Immature natural killer cell (primary cell): ENCODE data around the gene PRR9. TPM values are rescaled to one million over a fixed set of nuclear protein-coding genes. Genes with fewer than 3 reads are reported as not detected.

ENCODE experiments used
- DNase-seq, 3 donors: peaks; one replicate each; pipeline ENCODE4 v3.0.0; 2022; ENCODE audit warnings: mixed read lengths in 1 of 3
- H3K27ac Mint-ChIP-seq, 6 donors: one replicate each; pipeline ENCODE4 v1.8.0; 2020; ENCODE audit warnings: mixed read lengths in 6 of 6, mild to moderate bottlenecking in 5 of 6, inconsistent platforms in 4 of 6, moderate library complexity in 3 of 6
- H3K27me3 Mint-ChIP-seq, 3 donors: one replicate each; pipeline ENCODE4 v1.8.0; 2020 to 2021; ENCODE audit warnings: low read depth in 3 of 3, mild to moderate bottlenecking in 3 of 3, mixed read lengths in 3 of 3, moderate library complexity in 3 of 3, inconsistent platforms in 1 of 3
- H3K36me3 Mint-ChIP-seq, 3 donors: one replicate each; pipeline ENCODE4 v1.8.0; 2020; ENCODE audit warnings: mixed read lengths in 3 of 3, inconsistent platforms in 2 of 3, mild to moderate bottlenecking in 2 of 3
- H3K4me1 Mint-ChIP-seq, 2 donors: one replicate each; pipeline ENCODE4 v1.8.0; 2020; ENCODE audit warnings: inconsistent platforms in 2 of 2, mild to moderate bottlenecking in 2 of 2, mixed read lengths in 2 of 2, moderate library complexity in 1 of 2
- H3K4me3 Mint-ChIP-seq, 5 donors: one replicate each; pipeline ENCODE4 v1.8.0; 2020; ENCODE audit warnings: mild to moderate bottlenecking in 5 of 5, mixed read lengths in 5 of 5, inconsistent platforms in 3 of 5, moderate library complexity in 3 of 5
- H3K9me3 Mint-ChIP-seq, 6 donors: one replicate each; pipeline ENCODE4 v1.8.0; 2020; ENCODE audit warnings: mild to moderate bottlenecking in 6 of 6, mixed read lengths in 6 of 6, inconsistent platforms in 4 of 6, moderate library complexity in 3 of 6
- polyA plus RNA-seq, 3 donors: library from polyadenylated mRNA; unstranded; fragments of 300-500 nt; fragmentation: Illumina TruSeq; gene quantifications; one replicate each; pipeline ENCODE4 v1.2.3, GENCODE V29; 2021

PRR9 gene
- polyA plus RNA-seq, 3 donors from 2014 or later: not detected

- Mint-ChIP-seq H3K4me1 (peaks cover 0 to 5% of the 10 kb centered on the region in 2 donors), H3K27ac (no peak overlapping the region), H3K36me3 (no peaks in the 10 kb centered on the region), H3K4me3 (no peak overlapping the region), H3K27me3 (peaks cover 5 to 14% (median 12%) of the 10 kb centered on the region in 3 donors), H3K9me3 (peaks cover 0 to 6% (median 2%) of the 10 kb centered on the region in 6 donors)
- no peak for DNase-seq
Observed at GRCh38 chr1:153242160-153242559, 24.8 kb downstream of the PRR9 start.

- Mint-ChIP-seq H3K4me3 (no peak overlapping the region), H3K36me3 (no peaks in the 10 kb centered on the region)
Observed at GRCh38 chr1:153245466-153245865, 28.1 kb downstream of the PRR9 start.

GRCh38 chr1:153246018-153246417, 28.6 kb downstream of the PRR9 start:
- H3K9me3 Mint-ChIP-seq: peaks cover 0 to 6% (median 2%) of the 10 kb centered on the region in 6 donors
- no peak overlapping the region for H3K4me3 Mint-ChIP-seq
- H3K27me3 Mint-ChIP-seq: peaks cover 5 to 19% (median 16%) of the 10 kb centered on the region in 3 donors
- no peaks in the 10 kb centered on the region for H3K36me3 Mint-ChIP-seq
- no peak overlapping the region for H3K27ac Mint-ChIP-seq
- no peak for DNase-seq
- H3K4me1 Mint-ChIP-seq: peaks cover 0 to 5% of the 10 kb centered on the region in 2 donors

More at GRCh38 chr1:153245466-153245865, 28.1 kb downstream of the PRR9 start:
- H3K27me3 Mint-ChIP-seq: peaks cover 5 to 16% (median 16%) of the 10 kb centered on the region in 3 donors
- H3K9me3 Mint-ChIP-seq: peaks cover 0 to 6% (median 2%) of the 10 kb centered on the region in 6 donors
- peaks cover 0 to 5% of the 10 kb centered on the region in 2 donors for H3K4me1 Mint-ChIP-seq
- no peak overlapping the region for H3K27ac Mint-ChIP-seq
- DNase-seq: no peak

- H3K4me3 Mint-ChIP-seq: no peak overlapping the region
- peaks cover 0 to 5% of the 10 kb centered on the region in 2 donors for H3K4me1 Mint-ChIP-seq
- DNase-seq: no peak
- peaks cover 5 to 20% (median 14%) of the 10 kb centered on the region in 3 donors for H3K27me3 Mint-ChIP-seq
- no peaks in the 10 kb centered on the region for H3K36me3 Mint-ChIP-seq
- peaks cover 0 to 6% (median 2%) of the 10 kb centered on the region in 6 donors for H3K9me3 Mint-ChIP-seq
- no peak overlapping the region for H3K27ac Mint-ChIP-seq
Observed at GRCh38 chr1:153246825-153247224, 29.4 kb downstream of the PRR9 start.

- Mint-ChIP-seq H3K4me1 (peaks cover 0 to 5% of the 10 kb centered on the region in 2 donors), H3K36me3 (no peaks in the 10 kb centered on the region), H3K9me3 (peaks cover 0 to 6% (median under 1%) of the 10 kb centered on the region in 6 donors), H3K4me3 (no peak overlapping the region), H3K27ac (no peak overlapping the region), H3K27me3 (peaks cover 5 to 20% (median 11%) of the 10 kb centered on the region in 3 donors)
- DNase-seq: no peak
Observed at GRCh38 chr1:153248176-153248879, 30.9 kb downstream of the PRR9 start.

GRCh38 chr1:153250166-153250565, 32.8 kb downstream of the PRR9 start:
- Mint-ChIP-seq H3K36me3 (no peaks in the 10 kb centered on the region), H3K27me3 (peaks cover 2 to 21% (median 11%) of the 10 kb centered on the region in 3 donors), H3K4me1 (no peaks in the 10 kb centered on the region), H3K4me3 (no peak overlapping the region), H3K9me3 (peaks cover 0 to 4% (median 0%) of the 10 kb centered on the region in 6 donors), H3K27ac (no peak overlapping the region)
- no peak for DNase-seq

- Mint-ChIP-seq H3K4me3 (no peak overlapping the region), H3K27me3 (peaks cover 2 to 21% (median 10%) of the 10 kb centered on the region in 3 donors), H3K27ac (no peak overlapping the region), H3K36me3 (no peaks in the 10 kb centered on the region), H3K9me3 (peaks cover 0 to 4% (median 0%) of the 10 kb centered on the region in 6 donors), H3K4me1 (no peaks in the 10 kb centered on the region)
- no peak for DNase-seq
Observed at GRCh38 chr1:153251087-153251486, 33.7 kb downstream of the PRR9 start.

- Mint-ChIP-seq H3K36me3 (no peaks in the 10 kb centered on the region), H3K9me3 (peaks cover 0 to 4% (median 0%) of the 10 kb centered on the region in 6 donors), H3K27me3 (peaks cover 2 to 21% (median 7%) of the 10 kb centered on the region in 3 donors), H3K4me3 (no peak overlapping the region), H3K27ac (no peak overlapping the region), H3K4me1 (no peaks in the 10 kb centered on the region)
- no peak for DNase-seq
Observed at GRCh38 chr1:153251562-153251961, 34.2 kb downstream of the PRR9 start.

- Mint-ChIP-seq H3K9me3 (peaks cover 0 to 4% (median 0%) of the 10 kb centered on the region in 6 donors), H3K27ac (no peak overlapping the region), H3K4me3 (no peak overlapping the region), H3K36me3 (no peaks in the 10 kb centered on the region), H3K27me3 (peaks cover 2 to 19% (median 7%) of the 10 kb centered on the region in 3 donors), H3K4me1 (no peaks in the 10 kb centered on the region)
- no peak for DNase-seq
Observed at GRCh38 chr1:153251988-153252387, 34.6 kb downstream of the PRR9 start.

GRCh38 chr1:153253076-153253475, 35.7 kb downstream of the PRR9 start:
- Mint-ChIP-seq H3K9me3 (peaks cover 0 to 4% (median 0%) of the 10 kb centered on the region in 6 donors), H3K4me1 (no peaks in the 10 kb centered on the region), H3K4me3 (no peak overlapping the region), H3K36me3 (no peaks in the 10 kb centered on the region), H3K27me3 (peaks cover 2 to 23% (median 7%) of the 10 kb centered on the region in 3 donors), H3K27ac (no peak overlapping the region)
- no peak for DNase-seq

GRCh38 chr1:153253693-153254092, 36.3 kb downstream of the PRR9 start:
- Mint-ChIP-seq H3K4me3 (no peak overlapping the region), H3K27ac (no peak overlapping the region), H3K4me1 (no peaks in the 10 kb centered on the region), H3K27me3 (peaks cover 2 to 23% (median 7%) of the 10 kb centered on the region in 3 donors), H3K36me3 (no peaks in the 10 kb centered on the region), H3K9me3 (peaks cover 0 to 4% (median 0%) of the 10 kb centered on the region in 6 donors)
- DNase-seq: no peak

- Mint-ChIP-seq H3K4me3 (peak within 1 kb of the TSS; percentile 57 to 83 (median 66)), H3K4me1 (peaks cover 24 to 31% of the 10 kb centered on the region in 2 donors), H3K36me3 (no peaks in the 10 kb centered on the region), H3K9me3 (peaks cover 0 to 1% (median 0%) of the 10 kb centered on the region in 6 donors), H3K27me3 (peaks cover 14 to 35% (median 18%) of the 10 kb centered on the region in 3 donors), H3K27ac (peak within 1 kb of the TSS in 2 of 6 donors; percentile 33 to 42)
- no peak for DNase-seq
Observed at GRCh38 chr1:153259387-153259786, 42.0 kb downstream of the PRR9 start, which contains the start of gene LORICRIN. Gene LORICRIN, plus strand, starts transcription at chr1:153259687. Its CDS starts 1,263 bp downstream, at chr1:153260950.

GRCh38 chr1:153260585-153261280, 43.3 kb downstream of the PRR9 start:
- DNase-seq: peak in 2 of 3 donors; percentile 8 to 21
- peaks cover 24 to 31% of the 10 kb centered on the region in 2 donors for H3K4me1 Mint-ChIP-seq
- peak overlapping the region in 2 of 6 donors; percentile 33 to 42 for H3K27ac Mint-ChIP-seq
- H3K9me3 Mint-ChIP-seq: no peaks in the 10 kb centered on the region
- H3K36me3 Mint-ChIP-seq: no peaks in the 10 kb centered on the region
- peak overlapping the region; percentile 57 to 83 (median 66) for H3K4me3 Mint-ChIP-seq
- H3K27me3 Mint-ChIP-seq: peaks cover 12 to 42% (median 17%) of the 10 kb centered on the region in 3 donors
